SU-DHL-6 (cell line): ENCODE results near the gene CLEC16A.

ENCODE experiments used
- H2AFZ ChIP-seq: fragments of 200-600 bp; sonication (generic); 2 replicates; pipeline ENCODE4 v1.6.1; 2014; ENCODE audit warnings: low read depth, mild to moderate bottlenecking, moderate library complexity, mixed read lengths, antibody characterized with exemption, low read length; ENCODE audit not compliant: severe bottlenecking
- H3F3A ChIP-seq: fragments of 200-600 bp; shearing (Covaris generic); 2 replicates; pipeline ENCODE4 v1.6.0; 2016; ENCODE audit warnings: antibody characterized with exemption, mild to moderate bottlenecking; ENCODE audit not compliant: insufficient read depth
- H3K27ac ChIP-seq: fragments of 200-600 bp; sonication (generic); 2 replicates; pipeline ENCODE4 v1.5.1; 2016; ENCODE audit warnings: low read depth, mild to moderate bottlenecking, low read length, moderate library complexity, mixed read lengths
- H3K27me3 ChIP-seq: fragments of 200-600 bp; sonication (generic), shearing (Covaris generic); 2 replicates; pipeline ENCODE4 v1.6.0; 2014; ENCODE audit warnings: mild to moderate bottlenecking, low read length
- H3K36me3 ChIP-seq: fragments of 200-600 bp; sonication (generic); 2 replicates; pipeline ENCODE4 v1.6.1; 2014; ENCODE audit warnings: mild to moderate bottlenecking, low read length, mixed read lengths
- H3K4me2 ChIP-seq: fragments of 300-600, 200-600 bp; shearing (Covaris generic), sonication (generic); 2 replicates; pipeline ENCODE4 v1.6.0; 2014; ENCODE audit warnings: low read length, low read depth, mild to moderate bottlenecking; ENCODE audit not compliant: poor library complexity, severe bottlenecking
- H3K4me3 ChIP-seq: fragments of 200-600 bp; sonication (generic); 2 replicates; pipeline ENCODE4 v1.5.1; 2014; ENCODE audit warnings: antibody characterized with exemption, low read length, mild to moderate bottlenecking, mixed read lengths; ENCODE audit not compliant: insufficient read depth, poor library complexity, severe bottlenecking
- H3K79me2 ChIP-seq: fragments of 200-600 bp; sonication (generic); 2 replicates; pipeline ENCODE4 v1.6.1; 2014; ENCODE audit warnings: mild to moderate bottlenecking, low read length, moderate library complexity; ENCODE audit not compliant: insufficient read depth
- H3K9ac ChIP-seq: fragments of 200-600 bp; sonication (generic); 2 replicates; pipeline ENCODE4 v1.7.0; 2014; ENCODE audit warnings: mild to moderate bottlenecking, low read length
- H3K9me2 ChIP-seq: fragments of 200-600 bp; sonication (generic); replicated peaks from 2 replicates; pipeline ENCODE4 v1.6.1; 2014; ENCODE audit warnings: low read length; ENCODE audit not compliant: insufficient read depth
- H3K9me3 ChIP-seq: fragments of 200-600 bp; sonication (generic); 2 replicates; pipeline ENCODE4 v1.6.1; 2014; ENCODE audit warnings: low read length, mixed read lengths; ENCODE audit not compliant: insufficient read depth
- H4K20me1 ChIP-seq: fragments of 200-600 bp; sonication (generic); 2 replicates; pipeline ENCODE4 v1.6.1; 2014; ENCODE audit warnings: low read depth, mild to moderate bottlenecking, antibody characterized with exemption, low read length, moderate library complexity, mixed read lengths
- CTCF ChIP-seq: fragments of 200-600 bp; sonication (generic); IDR thresholded peaks from one replicate; pipeline ENCODE4 v1.5.1; 2017; ENCODE audit warnings: antibody characterized with exemption, mild to moderate bottlenecking, low read length, moderate library complexity; ENCODE audit not compliant: insufficient read depth, poor library complexity, severe bottlenecking
- EZH2phosphoT487 ChIP-seq: fragments of 200-600 bp; sonication (generic), shearing (Covaris generic); conservative IDR thresholded peaks from 2 replicates; pipeline ENCODE4 v1.6.1; 2018; ENCODE audit warnings: mild to moderate bottlenecking, antibody characterized with exemption, low read length, moderate library complexity, mixed read lengths

The CLEC16A gene

GRCh38 chr16:11204513-11205047 is 260.2 kb downstream of the CLEC16A start:
- no peak overlapping the region for H3K9ac ChIP-seq
- no peak for TF ChIP-seq CTCF
- no peak for TF ChIP-seq EZH2phosphoT487
- H3K4me2 ChIP-seq: no peak overlapping the region
- peaks cover 7% of the 10 kb centered on the region; the same call in 1 of the 2 replicates for H3K9me3 ChIP-seq
- no peaks in the 10 kb centered on the region for H3K36me3 ChIP-seq
- H3K79me2 ChIP-seq: no peaks in the 10 kb centered on the region
- H3K27me3 ChIP-seq: no peaks in the 10 kb centered on the region
- H3F3A ChIP-seq: no peaks in the 10 kb centered on the region
- no peak overlapping the region for H2AFZ ChIP-seq
- no peaks in the 10 kb centered on the region for H4K20me1 ChIP-seq
- H3K4me3 ChIP-seq: no peak overlapping the region
- no peaks in the 10 kb centered on the region for H3K9me2 ChIP-seq
- H3K27ac ChIP-seq: no peak overlapping the region

GRCh38 chr16:11205065-11205699 is 260.8 kb downstream of the CLEC16A start:
- Histone ChIP-seq H4K20me1 (no peaks in the 10 kb centered on the region), H3K9me3 (peaks cover 7% of the 10 kb centered on the region; the same call in 1 of the 2 replicates), H3K9me2 (no peaks in the 10 kb centered on the region), H2AFZ (no peak overlapping the region), H3K9ac (no peak overlapping the region), H3K36me3 (no peaks in the 10 kb centered on the region), H3K4me3 (no peak overlapping the region), H3F3A (no peaks in the 10 kb centered on the region), H3K27me3 (no peaks in the 10 kb centered on the region), H3K79me2 (no peaks in the 10 kb centered on the region), H3K4me2 (no peak overlapping the region), H3K27ac (no peak overlapping the region)
- TF ChIP-seq CTCF (no peak), EZH2phosphoT487 (no peak)

GRCh38 chr16:11205754-11206581 is 261.6 kb downstream of the CLEC16A start:
- no peaks in the 10 kb centered on the region for H3K27me3 ChIP-seq
- peaks cover 7% of the 10 kb centered on the region; the same call in 1 of the 2 replicates for H3K9me3 ChIP-seq
- no peaks in the 10 kb centered on the region for H4K20me1 ChIP-seq
- no peak overlapping the region for H3K9ac ChIP-seq
- no peak overlapping the region for H2AFZ ChIP-seq
- H3K27ac ChIP-seq: no peak overlapping the region
- H3K4me2 ChIP-seq: no peak overlapping the region
- H3K9me2 ChIP-seq: no peaks in the 10 kb centered on the region
- no peak for TF ChIP-seq CTCF
- TF ChIP-seq EZH2phosphoT487: no peak
- H3F3A ChIP-seq: no peaks in the 10 kb centered on the region
- no peaks in the 10 kb centered on the region for H3K79me2 ChIP-seq
- H3K36me3 ChIP-seq: no peaks in the 10 kb centered on the region
- no peak overlapping the region for H3K4me3 ChIP-seq
